PFSK-1 (cell line): ENCODE measurements around the gene ZNF618.

Experiments
- FOXP2 ChIP-seq: optimal IDR thresholded peaks from 2 replicates; pipeline ENCODE3; 2011; ENCODE audit warnings: borderline replicate concordance, control low read depth, inconsistent platforms; ENCODE audit not compliant: insufficient read depth; ENCODE audit errors: extremely low read length, extremely low read depth
- POLR2AphosphoS5 ChIP-seq: IDR thresholded peaks from 2 replicates; pipeline ENCODE4 v1.6.1; 2012; ENCODE audit warnings: low read depth, mild to moderate bottlenecking, control low read depth, low read length, moderate library complexity
- SIN3A ChIP-seq: IDR thresholded peaks from 2 replicates; pipeline ENCODE4 v1.6.1; 2012; ENCODE audit warnings: mild to moderate bottlenecking, low read length, moderate library complexity, borderline replicate concordance; ENCODE audit not compliant: insufficient read depth
- TF ChIP-seq, protein P1 (sequence below), 2 experiments: IDR thresholded peaks; 2 replicates each; pipeline versions ENCODE4 v1.6.1 to v1.8.0; 2011 to 2012; ENCODE audit warnings: low read depth in 2 of 2, low read length in 2 of 2, control low read depth in 1 of 2, inconsistent platforms in 1 of 2, mild to moderate bottlenecking in 1 of 2, moderate library complexity in 1 of 2; ENCODE audit not compliant: insufficient read depth in 1 of 2

DNA sequence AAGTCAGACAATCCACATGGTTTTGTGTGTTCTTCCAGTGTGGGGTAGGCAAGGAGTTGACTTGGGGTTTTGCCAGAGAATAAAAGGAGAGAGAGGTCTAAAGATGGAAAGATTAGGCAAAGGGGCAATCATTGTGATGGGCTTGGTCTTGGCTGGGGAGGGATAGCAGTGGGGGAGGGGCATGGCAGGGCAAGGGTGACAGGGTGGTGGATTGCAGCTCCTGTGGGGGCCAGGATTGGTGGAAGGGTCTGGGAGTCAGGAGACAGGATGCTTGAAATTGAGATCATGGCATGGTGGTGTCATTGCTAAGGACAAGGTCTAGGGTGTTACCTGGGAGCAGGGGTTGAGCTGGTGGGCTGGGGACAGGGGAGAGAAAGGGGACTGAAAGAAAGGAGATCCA, 57.6 kb downstream of the ZNF618 start:
- TF ChIP-seq, protein P1, sequence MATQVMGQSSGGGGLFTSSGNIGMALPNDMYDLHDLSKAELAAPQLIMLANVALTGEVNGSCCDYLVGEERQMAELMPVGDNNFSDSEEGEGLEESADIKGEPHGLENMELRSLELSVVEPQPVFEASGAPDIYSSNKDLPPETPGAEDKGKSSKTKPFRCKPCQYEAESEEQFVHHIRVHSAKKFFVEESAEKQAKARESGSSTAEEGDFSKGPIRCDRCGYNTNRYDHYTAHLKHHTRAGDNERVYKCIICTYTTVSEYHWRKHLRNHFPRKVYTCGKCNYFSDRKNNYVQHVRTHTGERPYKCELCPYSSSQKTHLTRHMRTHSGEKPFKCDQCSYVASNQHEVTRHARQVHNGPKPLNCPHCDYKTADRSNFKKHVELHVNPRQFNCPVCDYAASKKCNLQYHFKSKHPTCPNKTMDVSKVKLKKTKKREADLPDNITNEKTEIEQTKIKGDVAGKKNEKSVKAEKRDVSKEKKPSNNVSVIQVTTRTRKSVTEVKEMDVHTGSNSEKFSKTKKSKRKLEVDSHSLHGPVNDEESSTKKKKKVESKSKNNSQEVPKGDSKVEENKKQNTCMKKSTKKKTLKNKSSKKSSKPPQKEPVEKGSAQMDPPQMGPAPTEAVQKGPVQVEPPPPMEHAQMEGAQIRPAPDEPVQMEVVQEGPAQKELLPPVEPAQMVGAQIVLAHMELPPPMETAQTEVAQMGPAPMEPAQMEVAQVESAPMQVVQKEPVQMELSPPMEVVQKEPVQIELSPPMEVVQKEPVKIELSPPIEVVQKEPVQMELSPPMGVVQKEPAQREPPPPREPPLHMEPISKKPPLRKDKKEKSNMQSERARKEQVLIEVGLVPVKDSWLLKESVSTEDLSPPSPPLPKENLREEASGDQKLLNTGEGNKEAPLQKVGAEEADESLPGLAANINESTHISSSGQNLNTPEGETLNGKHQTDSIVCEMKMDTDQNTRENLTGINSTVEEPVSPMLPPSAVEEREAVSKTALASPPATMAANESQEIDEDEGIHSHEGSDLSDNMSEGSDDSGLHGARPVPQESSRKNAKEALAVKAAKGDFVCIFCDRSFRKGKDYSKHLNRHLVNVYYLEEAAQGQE (IDR thresholded peaks at IDR 0.05; ENCODE audit: insufficient read depth in 1 of 2, low read depth in 2 of 2, low read length in 2 of 2) = no peak
- TF ChIP-seq FOXP2 = no peak
- no peak for TF ChIP-seq POLR2AphosphoS5
- no peak for TF ChIP-seq SIN3A
